ENCODE measurements around the gene SLC38A9.
"Not testable (repeated sequence)": the region's sequence is repeated elsewhere in the genome, so short reads cannot be mapped to it uniquely, and the experiment has no call there.

The SLC38A9 gene

DNA sequence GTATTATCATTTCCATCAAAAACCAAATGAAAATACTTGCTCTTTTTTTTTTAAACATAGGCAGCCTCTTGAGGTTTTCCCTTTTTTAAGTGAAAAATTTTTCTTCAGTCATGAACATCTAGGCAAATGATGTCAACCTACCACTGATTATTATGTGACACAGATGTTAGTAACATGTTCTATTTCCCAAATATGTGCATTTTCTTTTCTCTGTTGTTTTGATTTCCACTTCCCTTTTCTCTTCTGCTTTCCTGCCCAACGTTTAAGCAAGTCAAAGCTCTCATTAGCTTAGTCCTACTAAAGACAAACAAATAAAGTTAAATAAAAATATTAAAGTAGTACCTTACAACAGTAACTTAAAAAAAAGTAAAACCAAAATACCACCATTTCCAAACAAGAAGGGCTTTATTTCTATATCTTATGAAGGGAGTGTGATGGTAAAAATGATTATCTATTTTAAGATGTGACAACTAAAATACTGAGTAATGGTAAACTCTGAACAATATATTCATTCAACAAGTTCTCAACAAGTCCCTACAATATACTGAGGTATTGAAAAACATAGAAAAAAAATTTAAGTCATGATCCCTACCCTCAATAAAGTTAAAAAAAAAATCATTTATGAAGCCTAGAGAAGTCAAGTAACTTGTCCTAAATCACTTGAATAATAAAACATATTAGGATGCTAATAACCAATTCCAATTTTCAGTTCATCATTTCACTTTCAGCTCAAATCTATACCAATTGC is 9.4 kb downstream of the SLC38A9 start:
- DNase-seq: no peak

DNA sequence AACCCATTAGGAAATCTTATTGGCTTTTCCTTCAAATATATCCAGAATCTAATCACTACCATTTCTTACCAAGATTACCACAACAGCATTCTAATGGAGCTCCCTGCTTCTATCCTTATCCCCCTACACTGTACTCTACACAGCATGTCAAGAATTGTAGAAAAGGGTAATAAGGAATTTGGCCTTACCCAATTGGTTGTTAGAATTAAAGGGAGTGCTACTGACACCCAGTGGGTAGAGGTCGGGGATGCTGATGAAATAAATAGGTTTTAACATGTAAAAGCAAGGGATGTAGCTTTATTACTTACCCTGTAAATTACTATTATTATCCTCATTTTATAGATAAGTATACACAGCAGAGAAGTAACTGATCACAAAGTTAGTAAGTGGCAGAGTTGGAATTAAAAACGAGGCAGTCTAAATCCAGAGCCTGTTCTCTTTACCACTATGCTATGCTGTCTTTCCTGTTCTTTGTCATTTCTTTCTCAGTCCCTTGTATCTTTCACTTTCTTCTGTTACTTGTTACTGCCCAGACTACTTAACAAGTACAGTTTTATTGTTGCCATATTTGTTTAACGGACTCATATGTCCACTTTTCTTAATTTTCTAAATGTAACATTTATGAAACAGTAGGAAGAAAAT is 10.5 kb downstream of the SLC38A9 start:
- DNase-seq: no peak

DNA sequence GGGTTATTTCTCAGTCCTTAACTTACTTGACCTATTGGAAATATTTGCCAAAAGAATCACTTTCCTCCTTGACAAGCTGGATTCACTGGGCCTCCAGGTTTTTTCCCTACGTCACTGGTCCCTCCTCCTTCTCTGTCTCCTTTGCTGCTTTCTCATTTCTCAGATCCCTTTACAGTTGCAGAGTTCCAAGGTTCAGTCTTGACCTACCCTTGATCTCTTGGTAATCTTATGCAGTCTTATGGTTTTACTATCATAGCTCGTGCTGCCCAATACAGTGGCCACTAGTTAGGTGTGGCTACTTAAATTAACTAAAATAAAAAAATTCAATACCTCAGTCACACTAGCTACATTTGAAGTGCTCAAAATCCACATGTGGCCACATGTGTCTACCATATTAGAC is 11.4 kb downstream of the SLC38A9 start:
- no peak for DNase-seq

DNA sequence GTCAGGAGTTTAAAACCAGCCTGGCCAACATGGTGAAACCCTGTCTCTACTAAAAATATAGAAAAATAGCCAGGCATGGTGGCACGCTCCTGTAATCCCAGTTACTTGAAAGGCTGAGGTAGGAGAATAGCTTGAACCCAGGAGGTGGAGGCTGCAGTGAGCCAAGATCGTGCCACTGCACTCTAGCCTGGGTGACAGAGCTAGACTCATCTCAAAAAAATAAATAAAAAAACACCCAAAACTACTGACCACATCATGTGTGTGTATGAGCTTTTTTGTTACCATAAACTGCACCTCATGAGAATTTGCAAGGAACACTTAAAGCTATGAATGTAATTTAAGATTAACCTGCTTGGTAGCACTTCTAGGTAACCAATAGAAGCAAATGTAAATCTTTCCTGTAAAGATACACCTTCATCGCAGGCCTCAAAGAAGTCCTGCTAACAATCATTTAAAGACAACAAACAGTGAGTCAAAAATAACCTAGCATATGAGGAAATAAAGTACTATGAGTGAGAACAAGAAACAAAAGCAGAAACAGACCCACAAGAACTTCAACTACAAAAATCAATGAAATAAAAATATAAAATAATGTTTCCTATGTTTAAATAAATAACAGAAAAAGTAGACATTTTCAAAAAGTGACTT is 13.0 kb downstream of the SLC38A9 start:
- DNase-seq: no peak

DNA sequence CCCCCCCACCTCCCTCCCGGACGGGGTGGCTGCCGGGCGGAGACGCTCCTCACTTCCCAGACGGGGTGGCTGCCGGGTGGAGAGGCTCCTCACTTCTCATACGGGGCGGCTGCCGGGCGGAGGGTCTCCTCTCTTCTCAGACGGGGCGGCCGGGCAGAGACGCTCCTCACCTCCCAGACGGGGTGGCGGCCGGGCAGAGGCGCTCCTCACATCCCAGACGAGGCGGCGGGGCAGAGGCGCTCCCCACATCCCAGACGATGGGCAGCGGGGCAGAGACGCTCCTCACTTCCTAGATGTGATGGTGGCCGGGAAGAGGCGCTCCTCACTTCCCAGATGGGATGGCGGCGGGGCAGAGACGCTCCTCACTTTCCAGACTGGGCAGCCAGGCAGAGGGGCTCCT is 15.4 kb downstream of the SLC38A9 start:
- not testable (repeated sequence) for DNase-seq

DNA sequence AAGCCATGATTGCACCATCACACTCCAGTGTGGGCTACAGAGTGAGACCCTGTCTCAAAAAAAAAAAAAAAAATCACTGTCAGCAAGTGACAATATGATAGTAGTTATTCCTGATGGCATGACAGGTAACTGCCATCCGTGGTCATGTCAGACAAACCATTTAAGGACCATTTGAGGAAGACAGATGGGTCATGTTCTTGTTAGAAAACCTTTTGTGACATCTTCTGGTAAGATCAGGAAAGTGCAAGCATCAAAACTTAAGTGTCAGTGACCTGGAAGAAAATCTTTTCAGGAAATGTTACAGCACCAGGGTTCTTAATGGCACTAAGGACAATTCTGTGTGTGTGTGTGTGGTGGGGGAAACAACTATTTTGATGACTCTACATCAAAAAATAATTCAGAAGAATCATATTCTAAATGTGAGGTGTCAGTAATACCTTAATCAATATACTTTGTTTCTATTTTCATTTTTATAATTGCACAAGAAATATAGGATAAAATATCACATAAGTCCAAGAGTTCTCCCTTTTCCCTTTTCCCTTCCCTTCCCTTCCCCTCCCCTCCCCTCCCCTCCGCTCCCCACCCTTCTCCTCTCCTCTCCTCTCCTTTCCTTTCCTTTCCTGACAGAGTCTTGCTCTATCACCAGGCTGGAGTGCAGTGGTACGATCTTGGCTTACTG is 17.8 kb downstream of the SLC38A9 start:
- no peak for DNase-seq

DNA sequence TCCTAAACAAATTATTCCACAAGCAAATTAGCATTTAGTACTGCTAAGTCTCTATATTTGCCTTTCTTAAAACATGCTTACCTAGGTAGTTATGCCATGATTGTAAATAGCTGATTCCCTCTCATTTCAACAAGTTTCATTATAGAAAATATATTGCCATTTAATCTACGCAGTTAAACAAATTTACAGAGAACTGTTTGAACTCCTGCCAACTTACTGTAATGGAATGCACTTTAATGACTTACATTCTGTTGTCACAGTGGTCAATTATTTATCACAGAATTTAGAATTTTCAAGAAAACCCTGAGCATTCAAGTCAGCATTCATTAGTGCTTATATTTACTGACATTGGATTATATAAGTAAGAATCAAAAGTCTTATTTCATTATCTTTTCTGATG is 19.6 kb downstream of the SLC38A9 start:
- no peak for DNase-seq

DNA sequence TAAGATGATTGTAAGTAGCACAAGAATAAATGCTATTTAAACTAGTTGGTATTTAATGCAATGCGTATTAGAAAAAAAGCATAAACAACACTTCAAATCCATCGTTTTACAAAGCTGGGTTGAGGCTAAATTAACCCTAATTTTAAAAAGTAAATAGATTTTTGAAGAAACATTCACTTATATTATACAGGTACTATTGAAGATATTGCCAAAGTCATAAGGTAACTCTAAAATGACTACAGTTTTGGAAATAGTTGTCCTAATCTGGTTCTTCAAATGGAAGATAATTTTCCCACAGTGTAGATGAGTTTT is 20.1 kb downstream of the SLC38A9 start:
- no peak for DNase-seq

DNA sequence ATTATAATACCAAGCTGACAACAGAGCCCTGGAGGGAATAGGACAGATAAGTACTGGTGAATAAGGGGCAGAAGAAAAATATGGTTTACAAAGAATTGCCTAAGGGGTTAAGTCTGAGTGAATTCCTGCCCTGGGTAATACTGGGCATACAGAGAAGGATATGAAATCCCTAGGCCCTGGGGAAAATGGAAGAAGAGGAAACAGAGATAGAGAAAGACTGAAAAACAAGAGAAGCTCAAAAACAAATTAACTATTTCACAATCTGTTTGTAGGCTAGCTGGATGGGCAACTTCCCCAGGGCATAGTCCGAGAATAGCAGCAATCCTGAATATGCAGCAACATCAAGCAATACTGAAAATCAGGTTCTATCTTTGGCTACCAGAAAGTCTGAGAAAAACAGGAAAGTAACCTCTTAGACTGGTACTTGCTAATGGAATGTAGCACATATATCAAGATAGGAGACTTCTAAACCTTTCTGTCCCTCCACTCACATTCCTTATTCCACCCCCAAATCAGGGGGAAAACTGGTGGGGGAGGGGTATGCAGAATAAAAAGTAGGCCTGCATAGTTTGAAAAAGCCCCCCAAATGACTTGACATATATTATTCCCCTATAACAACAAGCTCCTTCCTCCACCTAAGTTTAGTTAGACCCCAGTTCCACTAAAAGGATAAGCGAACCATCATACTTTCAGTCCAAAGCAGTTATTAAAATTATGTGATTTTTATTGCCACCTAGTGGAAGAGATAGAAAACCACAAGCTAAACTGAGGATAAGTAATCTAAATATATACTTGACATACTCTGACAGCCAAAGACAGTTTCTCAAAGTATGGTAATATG is 20.6 kb downstream of the SLC38A9 start:
- no peak for DNase-seq

DNA sequence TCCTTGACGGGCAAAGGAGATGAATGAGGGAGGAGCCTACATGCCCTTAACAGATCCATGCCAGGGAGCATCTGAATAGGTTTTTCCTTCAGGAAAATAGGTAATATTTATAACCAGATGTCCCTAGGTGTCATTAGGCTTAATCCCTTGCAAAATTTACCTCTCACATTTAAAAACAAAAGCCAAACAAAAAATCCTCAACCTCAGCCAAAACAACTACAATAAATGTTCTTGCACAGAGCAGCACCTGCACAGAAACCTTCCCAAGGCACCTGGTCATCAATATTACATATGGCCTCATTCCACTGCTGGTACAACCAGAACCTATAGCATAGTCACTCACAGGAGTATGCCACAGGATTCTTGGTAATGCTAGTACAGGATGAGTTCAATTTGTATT is 30.1 kb downstream of the SLC38A9 start:
- no peak for DNase-seq

DNA sequence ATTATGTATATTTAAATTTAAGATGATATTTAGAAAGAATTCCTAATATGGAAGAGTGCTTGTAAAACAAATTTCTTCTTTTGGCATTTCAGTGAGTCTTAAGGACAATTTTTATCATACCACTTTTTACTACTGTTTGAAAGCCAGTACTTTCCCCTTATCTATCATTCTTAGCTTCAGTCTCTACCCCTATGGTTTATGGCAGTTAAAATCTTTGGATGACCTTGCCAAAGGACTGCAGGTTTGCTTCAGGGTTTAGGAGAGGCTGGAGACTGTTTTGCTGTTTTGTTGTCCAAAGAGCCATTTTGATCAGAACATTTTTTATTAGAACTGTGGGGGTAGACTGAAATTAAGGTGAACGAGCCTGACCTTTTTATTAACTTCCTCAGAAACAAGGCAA is 30.8 kb downstream of the SLC38A9 start:
- DNase-seq: no peak

DNA sequence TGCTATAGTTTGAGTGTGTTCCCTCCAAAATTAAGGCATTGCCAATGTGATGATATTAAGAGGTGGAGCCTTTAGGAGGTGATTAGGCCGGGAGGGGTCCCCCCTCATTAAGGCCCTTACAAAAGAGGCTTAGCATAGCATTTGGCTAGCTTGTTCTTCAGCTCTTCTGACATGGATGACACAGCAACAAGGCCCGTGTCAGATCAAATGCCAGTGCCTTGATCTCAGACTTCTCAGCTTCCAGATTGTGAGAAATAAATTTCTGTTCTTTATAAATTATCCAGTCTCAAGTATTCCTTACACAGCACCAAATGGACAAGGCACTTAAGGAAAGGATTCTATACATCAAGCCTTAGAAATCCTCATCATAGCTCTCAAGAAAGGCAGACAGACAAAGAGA is 31.8 kb downstream of the SLC38A9 start:
- DNase-seq: no peak

DNA sequence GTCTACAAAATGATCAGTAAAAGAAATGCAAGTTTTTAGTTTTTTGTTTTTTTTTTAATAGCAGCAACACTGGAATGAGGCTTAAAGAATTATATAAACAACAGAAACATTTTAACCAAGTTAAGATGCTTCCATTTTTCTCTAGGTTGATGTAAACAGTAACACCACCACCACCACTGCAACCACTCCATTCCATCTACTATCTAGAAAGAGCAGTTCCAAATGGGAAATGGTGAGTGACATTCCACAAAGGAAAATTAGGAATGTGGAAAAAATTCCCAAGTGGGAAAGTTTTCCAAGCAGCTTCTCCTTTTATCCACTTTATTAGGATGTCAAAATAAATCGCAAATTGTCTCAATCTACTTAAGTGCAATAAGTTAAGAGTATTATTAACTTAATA is 32.6 kb downstream of the SLC38A9 start:
- no peak for DNase-seq

DNA sequence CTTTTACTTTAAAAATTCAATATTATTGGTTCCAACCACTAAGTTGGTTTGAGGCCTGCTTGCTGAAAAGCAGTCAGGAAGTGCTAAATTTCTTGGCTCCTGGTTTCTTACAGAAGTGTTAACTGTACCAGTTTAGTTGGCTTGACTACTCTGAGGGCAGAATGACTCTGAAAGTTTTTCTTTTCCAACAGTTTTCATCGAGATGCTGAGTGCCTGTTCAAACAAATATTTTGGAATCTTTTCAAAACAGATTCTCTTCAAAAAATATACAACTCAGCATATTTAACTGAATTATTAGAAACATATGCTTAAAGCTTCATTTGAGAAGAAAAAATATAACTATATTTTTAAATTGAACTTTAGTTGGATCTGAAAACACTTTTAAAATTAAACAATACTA is 37.0 kb downstream of the SLC38A9 start:
- no peak for DNase-seq

DNA sequence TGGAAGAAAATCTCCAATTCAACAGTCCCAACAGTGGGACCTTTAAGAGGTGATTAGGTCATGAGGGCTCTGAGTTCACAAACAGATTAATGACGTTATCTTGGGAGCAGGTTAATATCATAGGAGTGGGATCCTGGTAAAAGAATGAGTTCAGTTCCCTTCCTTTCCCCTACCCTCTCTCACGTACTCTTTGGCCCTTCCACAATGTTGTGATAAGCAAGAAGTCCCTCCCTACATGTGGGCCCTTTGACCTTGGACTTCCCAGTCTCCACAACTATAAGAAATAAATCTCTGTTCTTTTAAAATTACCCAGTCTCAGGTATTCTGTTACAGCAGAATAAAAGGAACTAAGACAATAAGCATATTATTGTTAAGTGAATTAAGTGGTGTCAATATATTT is 37.8 kb downstream of the SLC38A9 start:
- no peak for DNase-seq

DNA sequence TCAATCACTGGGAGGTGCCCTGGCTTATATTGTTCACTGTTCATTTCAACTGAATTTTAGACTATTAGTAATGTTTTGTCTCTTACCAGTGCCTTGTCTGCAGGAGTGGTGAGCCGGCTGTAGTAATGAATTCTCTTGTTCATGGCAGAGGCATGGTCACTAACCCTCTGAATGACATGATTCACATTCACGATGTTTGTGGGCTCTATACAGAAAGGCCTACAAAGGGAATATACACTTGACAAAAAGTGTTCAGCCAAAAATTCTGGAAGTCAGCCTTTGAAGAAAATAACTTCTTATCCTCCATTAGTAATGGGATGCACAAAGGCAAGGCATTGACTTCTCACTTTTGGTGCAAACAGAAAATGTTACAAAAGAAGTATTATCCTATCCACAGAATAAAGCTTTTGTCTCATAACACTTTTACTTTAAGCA is 39.6 kb downstream of the SLC38A9 start:
- no peak for DNase-seq

DNA sequence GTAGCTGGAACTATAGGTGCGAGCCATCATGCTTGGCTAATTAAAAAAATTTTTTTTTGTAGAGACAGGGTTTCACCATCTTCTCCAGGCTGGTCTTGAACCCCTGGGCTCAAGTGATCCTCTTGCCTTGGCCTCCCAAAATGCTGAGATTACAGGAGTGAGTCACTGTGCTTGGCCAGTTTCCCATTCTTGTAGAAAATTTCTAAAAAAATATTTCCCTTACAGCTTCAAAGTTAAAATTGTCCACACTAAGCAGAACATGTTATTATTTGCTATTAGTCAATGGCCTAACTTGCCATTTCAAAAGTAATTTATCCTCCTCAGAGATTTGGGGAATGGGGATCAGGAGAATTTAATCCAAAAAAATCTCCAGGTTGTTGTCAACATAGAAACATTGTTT is 40.1 kb downstream of the SLC38A9 start:
- DNase-seq: no peak

DNA sequence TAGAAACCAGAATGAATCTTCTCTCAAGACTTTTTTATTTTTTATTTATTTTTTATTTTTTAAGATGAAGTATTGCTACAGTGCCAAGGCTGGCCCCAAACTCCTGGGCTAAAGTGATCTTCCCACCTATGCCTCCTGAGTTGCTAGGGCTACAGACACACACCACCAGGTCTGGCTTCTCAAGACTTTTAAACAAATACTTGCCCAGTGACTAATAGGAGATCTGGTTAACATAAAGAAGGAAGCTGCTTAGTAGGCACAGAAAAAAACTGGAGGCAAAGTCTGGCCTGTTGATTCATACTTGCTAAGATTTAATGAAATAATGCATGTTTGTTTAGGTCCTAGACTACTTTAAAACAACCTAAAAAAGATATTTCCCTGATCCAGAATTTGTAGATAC is 43.8 kb downstream of the SLC38A9 start:
- no peak for DNase-seq

DNA sequence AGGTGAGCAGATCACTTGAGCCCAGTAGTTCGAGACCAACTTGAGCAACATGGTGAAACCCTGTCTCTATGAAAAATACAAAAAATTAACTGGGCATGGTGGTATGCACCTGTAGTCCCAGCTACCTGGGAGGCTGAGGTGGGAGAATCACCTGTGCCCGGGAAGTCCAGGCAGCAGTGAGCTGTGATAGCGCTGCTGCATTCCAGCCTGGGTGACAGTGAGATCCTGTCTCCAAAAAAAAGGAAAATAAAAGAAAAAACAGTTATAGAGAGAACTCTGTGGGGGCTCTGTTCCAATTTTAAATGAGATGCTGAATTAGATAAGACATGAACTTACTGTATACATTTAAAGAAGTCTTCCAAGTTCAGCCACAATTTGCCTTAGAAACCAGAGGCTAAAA is 44.2 kb downstream of the SLC38A9 start:
- no peak for DNase-seq

DNA sequence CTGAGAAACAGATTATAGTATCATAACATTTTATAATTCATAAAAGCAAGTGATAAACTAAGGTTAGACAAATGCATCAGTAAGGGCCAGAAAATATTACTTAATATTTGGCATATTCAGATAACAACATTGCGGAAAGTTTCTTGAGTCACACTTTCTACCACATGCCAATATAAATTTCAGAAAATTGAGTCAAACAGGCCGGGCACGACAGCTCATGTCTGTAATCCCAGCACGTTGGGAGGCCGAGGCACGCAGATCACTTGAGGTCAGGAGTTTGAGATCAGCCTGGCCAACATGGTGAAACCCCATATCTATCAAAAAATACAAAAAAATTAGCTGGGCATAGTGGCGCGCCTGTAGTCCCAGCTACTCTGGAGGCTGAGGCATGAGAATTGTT is 47.1 kb downstream of the SLC38A9 start:
- no peak for DNase-seq

DNA sequence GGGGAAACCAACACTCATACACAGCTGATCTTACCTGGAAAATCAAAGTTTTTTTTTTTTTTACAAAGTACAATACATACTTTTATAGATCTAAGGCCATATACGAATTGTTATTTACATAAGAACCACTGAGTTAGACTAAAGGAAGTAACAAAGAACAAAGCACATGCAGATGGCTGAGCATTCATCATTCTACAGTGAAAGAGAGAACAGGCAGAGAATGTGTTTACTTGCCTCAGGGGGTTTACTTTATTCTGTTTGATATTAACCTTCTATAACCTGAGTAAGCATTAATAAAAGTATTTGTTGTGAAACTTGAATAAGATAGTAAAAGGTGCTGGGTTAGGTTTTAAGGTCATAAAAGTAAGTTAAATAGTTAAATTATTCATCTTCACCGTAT is 54.7 kb downstream of the SLC38A9 start:
- DNase-seq: no peak

DNA sequence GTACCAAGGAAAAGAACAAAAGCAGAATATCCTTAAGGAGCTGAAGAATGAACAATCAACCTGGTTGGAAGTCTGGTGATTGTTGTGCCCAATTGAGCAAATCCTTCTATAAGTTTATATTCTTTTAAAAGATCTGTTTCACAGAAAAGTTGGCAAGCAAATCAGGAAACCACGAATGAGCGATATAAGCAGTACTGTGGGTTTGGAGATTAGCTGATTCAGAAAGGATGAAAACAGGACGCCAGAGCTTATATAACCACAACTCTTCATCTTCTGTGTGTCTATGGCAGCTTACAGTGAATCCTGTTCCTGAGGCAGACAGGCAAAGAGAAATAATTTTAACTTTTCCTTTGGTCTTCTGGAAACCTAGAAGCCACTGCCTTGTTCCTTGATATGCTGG is 61.7 kb downstream of the SLC38A9 start:
- no peak for DNase-seq

DNA sequence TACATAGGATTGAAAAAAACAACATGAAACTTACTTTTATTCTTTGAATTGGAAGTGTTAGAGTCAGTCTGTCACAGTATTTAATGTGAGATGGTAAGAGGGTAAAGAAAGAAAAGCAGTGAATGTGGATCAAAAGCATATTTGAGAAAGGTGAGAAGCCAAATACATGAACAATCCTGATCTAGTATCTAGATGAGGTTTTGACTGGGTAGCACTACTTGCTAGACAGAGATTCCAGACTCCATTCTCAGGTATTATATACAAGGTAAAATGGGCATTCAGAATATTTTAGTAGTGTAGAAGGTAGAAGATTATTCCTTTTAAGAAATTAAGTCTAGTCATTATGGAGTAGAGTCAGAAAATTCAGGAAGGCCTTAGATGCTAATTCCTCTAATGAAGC is 62.2 kb downstream of the SLC38A9 start:
- DNase-seq: no peak

All from GOT3 (cell line).